Transverse colon (tissue), 4 donors: ENCODE measurements around the gene TXNDC16. TPM values are rescaled to one million over a fixed set of nuclear protein-coding genes. Genes with fewer than 3 reads are reported as not detected.

Experiments used
- DNase-seq: peaks from one replicate; pipeline ENCODE4 v3.0.0-alpha.2; 2019
- H3K27ac ChIP-seq, 4 donors: fragments of 200-600 bp; sonication (generic); 2 replicates each; pipeline ENCODE4 v1.5.1; 2016 to 2018; ENCODE audit warnings: inconsistent platforms in 4 of 4
- H3K27me3 ChIP-seq: fragments of 200-600 bp; sonication (generic); 2 replicates; pipeline ENCODE4 v1.5.1; 2017; ENCODE audit warnings: inconsistent platforms
- H3K36me3 ChIP-seq, 4 donors: fragments of 200-600 bp; sonication (generic); 2 replicates each; pipeline ENCODE4 v1.5.1; 2017 to 2019; ENCODE audit warnings: inconsistent platforms in 4 of 4
- H3K4me1 ChIP-seq, 4 donors: fragments of 200-600 bp; sonication (generic); 2 replicates each; pipeline ENCODE4 v1.5.1; 2017 to 2020; ENCODE audit warnings: inconsistent platforms in 4 of 4
- H3K4me3 ChIP-seq, 4 donors: fragments of 200-600 bp; sonication (generic); 1 replicate in 1 of 4; 2 replicates in 3 of 4; pipeline versions ENCODE4 v1.5.1 to v1.6.1; 2017 to 2019; ENCODE audit warnings: inconsistent platforms in 4 of 4
- H3K9me3 ChIP-seq, 2 donors: fragments of 200-600 bp; sonication (generic); 2 replicates each; pipeline ENCODE4 v1.5.1; 2017 to 2019; ENCODE audit warnings: inconsistent platforms in 2 of 2
- EP300 ChIP-seq: sonication (generic); formaldehyde crosslinking; IDR thresholded peaks from one replicate; pipeline ENCODE4 v1.6.1; 2017; ENCODE audit warnings: antibody characterized with exemption, low read depth
- POLR2A ChIP-seq: fragments of 450-650 bp; IDR thresholded peaks from one replicate; pipeline ENCODE4 v1.6.1; 2016; ENCODE audit warnings: antibody characterized with exemption, mild to moderate bottlenecking, moderate library complexity
- POLR2AphosphoS5 ChIP-seq, 3 donors: sonication (generic); formaldehyde crosslinking; IDR thresholded peaks; one replicate each; pipeline ENCODE4 v1.6.1; 2016; ENCODE audit warnings: antibody characterized with exemption in 3 of 3
- WGBS, 2 donors: methylation state at CpG; one replicate each; pipeline ENCODE4 v1.1.5; 2018; ENCODE audit warnings: low coverage in 1 of 2; 5-methylcytosine and 5-hydroxymethylcytosine counted together
- in situ Hi-C, 4 donors: fragments of 200-750 bp; cut with MboI; loops; one replicate each; pipeline versions ENCODE4 v1.15.0 to v1.15.1; 2017; ENCODE audit warnings: low sequenced_read_pairs in 3 of 4, low pct_ligation_motif_present in 1 of 4, low pct_unique_long_range_greater_than_20kb in 1 of 4
- intact Hi-C: fragments of 100-400 bp; cut with DNase I; formaldehyde crosslinking; loops from one replicate; pipeline ENCODE4 v1.15.1; 2023; ENCODE audit warnings: low total_unique reads
- total RNA-seq, 4 donors: library from RNA; depleted of rRNA; stranded (reverse); fragments of >200 nt; gene quantifications; one replicate each; pipeline ENCODE4 v1.1.0, GENCODE V29; 2016
- TF ChIP-seq, protein P1 (sequence below), 5 experiments: fragments of 200-600 bp in 3 of 5; fragments of 450-650 bp in 2 of 5; sonication (generic) in 3 of 5; IDR thresholded peaks; 1 replicate in 2 of 5; 2 replicates in 3 of 5; pipeline ENCODE4 v1.5.1; 2016 to 2017; ENCODE audit warnings: antibody characterized with exemption in 5 of 5, inconsistent platforms in 3 of 5, mild to moderate bottlenecking in 2 of 5, moderate library complexity in 1 of 5

TXNDC16 gene
- total RNA-seq, 4 donors from 2014 or later, result 5.6 to 11.1 (median 7.1) TPM; not detected in 1

GRCh38 chr14:52550661-52551060 lies 1.6 kb downstream of the TXNDC16 start:
- WGBS, 2 donors, result 97 to 100% methylated on average over 1 to 3 of the region's 3 CpGs
- H3K27me3 ChIP-seq, result no peaks in the 10 kb centered on the region
- no peak overlapping the region for H3K4me3 ChIP-seq
- TF ChIP-seq POLR2AphosphoS5 (IDR thresholded peaks at IDR 0.05) (no peak), POLR2A (no peak), EP300 (no peak)
- TF ChIP-seq, protein P1, sequence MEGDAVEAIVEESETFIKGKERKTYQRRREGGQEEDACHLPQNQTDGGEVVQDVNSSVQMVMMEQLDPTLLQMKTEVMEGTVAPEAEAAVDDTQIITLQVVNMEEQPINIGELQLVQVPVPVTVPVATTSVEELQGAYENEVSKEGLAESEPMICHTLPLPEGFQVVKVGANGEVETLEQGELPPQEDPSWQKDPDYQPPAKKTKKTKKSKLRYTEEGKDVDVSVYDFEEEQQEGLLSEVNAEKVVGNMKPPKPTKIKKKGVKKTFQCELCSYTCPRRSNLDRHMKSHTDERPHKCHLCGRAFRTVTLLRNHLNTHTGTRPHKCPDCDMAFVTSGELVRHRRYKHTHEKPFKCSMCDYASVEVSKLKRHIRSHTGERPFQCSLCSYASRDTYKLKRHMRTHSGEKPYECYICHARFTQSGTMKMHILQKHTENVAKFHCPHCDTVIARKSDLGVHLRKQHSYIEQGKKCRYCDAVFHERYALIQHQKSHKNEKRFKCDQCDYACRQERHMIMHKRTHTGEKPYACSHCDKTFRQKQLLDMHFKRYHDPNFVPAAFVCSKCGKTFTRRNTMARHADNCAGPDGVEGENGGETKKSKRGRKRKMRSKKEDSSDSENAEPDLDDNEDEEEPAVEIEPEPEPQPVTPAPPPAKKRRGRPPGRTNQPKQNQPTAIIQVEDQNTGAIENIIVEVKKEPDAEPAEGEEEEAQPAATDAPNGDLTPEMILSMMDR (IDR thresholded peaks at IDR 0.05), result no peak
- H3K4me1 ChIP-seq, result peaks cover 17 to 28% (median 22%) of the 10 kb centered on the region in 4 donors
- no peaks in the 10 kb centered on the region for H3K9me3 ChIP-seq
- intact Hi-C loops (no loop called here), in situ Hi-C loops (no loop called here)
- no peaks in the 10 kb centered on the region for H3K36me3 ChIP-seq
- DNase-seq, result no peak
- H3K27ac ChIP-seq, result peak overlapping the region in 1 of 4 donors; percentile 97

DNA sequence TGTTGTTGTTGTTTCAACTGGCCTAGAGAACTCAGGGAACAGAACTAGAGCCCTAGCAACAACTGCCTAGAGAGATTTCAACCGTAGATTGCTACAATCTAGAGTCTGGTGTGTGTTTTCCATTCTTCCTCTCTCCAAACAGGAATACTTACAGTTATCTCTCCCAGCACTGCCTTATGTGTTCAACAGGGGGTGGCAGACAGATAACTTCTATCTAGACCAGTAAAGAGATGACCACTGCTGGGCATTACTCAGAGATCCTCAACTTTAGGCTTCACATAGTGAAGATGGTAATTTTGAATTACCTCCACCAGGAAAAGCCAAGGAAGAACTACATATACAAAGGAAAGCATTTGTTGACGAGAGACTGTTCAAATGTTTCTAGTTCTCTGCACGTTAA lies 4.8 kb downstream of the TXNDC16 start:
- Histone ChIP-seq H3K9me3 (no peaks in the 10 kb centered on the region), H3K36me3 (no peaks in the 10 kb centered on the region), H3K4me3 (no peak overlapping the region), H3K27ac (no peak overlapping the region), H3K27me3 (no peaks in the 10 kb centered on the region), H3K4me1 (peaks cover 11 to 16% (median 13%) of the 10 kb centered on the region in 4 donors)
- DNase-seq, result no peak
- intact Hi-C loops, result no loop called here
- TF ChIP-seq POLR2AphosphoS5 (IDR thresholded peaks at IDR 0.05) (no peak), POLR2A (no peak), EP300 (no peak)
- TF ChIP-seq, protein P1 (IDR thresholded peaks at IDR 0.05), result no peak
- in situ Hi-C loops, result no loop called here
- 87 to 100% methylated on average over 2 to 3 of the region's 3 CpGs for WGBS, 2 donors

GRCh38 chr14:52547027-52547426 lies 5.3 kb downstream of the TXNDC16 start:
- in situ Hi-C loops (no loop called here), intact Hi-C loops (no loop called here)
- Histone ChIP-seq H3K9me3 (no peaks in the 10 kb centered on the region), H3K27ac (no peak overlapping the region), H3K36me3 (no peaks in the 10 kb centered on the region), H3K4me1 (peaks cover 11 to 16% (median 13%) of the 10 kb centered on the region in 4 donors), H3K4me3 (no peak overlapping the region), H3K27me3 (no peaks in the 10 kb centered on the region)
- DNase-seq, result no peak
- TF ChIP-seq, protein P1 (IDR thresholded peaks at IDR 0.05), result no peak
- no peak for TF ChIP-seq POLR2A
- no peak for TF ChIP-seq POLR2AphosphoS5 (IDR thresholded peaks at IDR 0.05)
- no peak for TF ChIP-seq EP300
- 75 to 100% methylated on average over 1 to 2 of the region's 2 CpGs for WGBS, 2 donors

DNA sequence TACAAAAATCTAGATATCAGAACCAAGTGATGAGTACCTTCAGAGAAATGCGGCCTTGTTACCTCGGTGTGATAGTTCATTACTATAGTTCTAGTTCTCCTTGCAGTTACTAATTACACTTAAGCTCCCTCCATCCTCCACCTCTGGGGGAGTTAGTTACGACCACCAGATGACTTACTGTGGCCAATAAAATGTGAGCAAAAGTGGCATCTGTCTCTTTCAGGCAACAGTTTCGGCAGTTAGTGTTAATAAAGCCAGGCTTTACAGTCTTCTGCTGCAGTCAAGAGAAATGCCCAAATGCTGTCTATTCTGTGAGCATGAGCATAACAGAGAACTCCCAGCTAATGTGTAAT lies 6.0 kb downstream of the TXNDC16 start:
- in situ Hi-C loops, result no loop called here
- intact Hi-C loops, result no loop called here
- H3K9me3 ChIP-seq, result no peaks in the 10 kb centered on the region
- H3K27ac ChIP-seq, result no peak overlapping the region
- no peaks in the 10 kb centered on the region for H3K27me3 ChIP-seq
- TF ChIP-seq POLR2A, result no peak
- no peak for DNase-seq
- no peak overlapping the region for H3K4me3 ChIP-seq
- no peaks in the 10 kb centered on the region for H3K36me3 ChIP-seq
- 85 to 100% methylated on average over 2 to 4 of the region's 4 CpGs for WGBS, 2 donors
- H3K4me1 ChIP-seq, result peaks cover 10 to 13% (median 11%) of the 10 kb centered on the region in 4 donors

DNA sequence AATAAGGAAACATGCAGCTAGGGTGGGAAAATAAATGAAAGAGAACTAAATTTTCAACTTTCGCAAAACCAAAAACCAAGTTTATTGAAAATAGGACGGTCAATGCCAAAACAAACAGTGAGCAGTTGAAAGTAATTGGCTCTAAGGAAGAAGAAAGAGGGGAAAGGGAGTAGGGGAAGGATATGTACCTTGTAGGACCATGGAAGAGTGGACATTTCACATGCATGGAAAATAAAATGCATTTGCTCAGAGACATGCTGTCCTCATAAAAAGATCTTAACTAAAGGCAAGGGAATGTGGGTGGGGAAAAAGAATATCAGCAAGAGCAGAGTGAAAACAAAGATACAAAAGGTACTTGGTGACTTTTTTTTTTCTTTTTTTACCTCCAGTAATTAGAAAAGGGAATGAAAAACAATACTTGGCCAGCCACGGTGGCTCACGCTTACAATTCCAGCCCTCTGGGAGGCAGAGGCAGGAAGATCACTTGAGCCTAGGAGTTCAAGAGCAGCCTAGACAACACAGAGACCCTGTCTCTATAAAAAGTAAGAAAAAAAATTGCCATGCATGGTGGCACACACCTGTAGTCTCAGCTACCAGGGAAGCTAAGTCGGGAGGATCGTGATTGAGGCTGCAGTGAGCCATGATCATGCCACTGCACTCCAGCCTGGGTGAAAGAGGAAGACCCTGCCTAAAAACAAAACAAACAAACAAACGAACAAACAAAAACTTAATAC lies 6.6 kb downstream of the TXNDC16 start:
- Histone ChIP-seq H3K27ac (no peak overlapping the region), H3K27me3 (no peaks in the 10 kb centered on the region), H3K4me1 (peaks cover 5 to 8% (median 6%) of the 10 kb centered on the region in 4 donors), H3K36me3 (no peaks in the 10 kb centered on the region), H3K9me3 (no peaks in the 10 kb centered on the region), H3K4me3 (no peak overlapping the region)
- TF ChIP-seq EP300 (no peak), POLR2AphosphoS5 (IDR thresholded peaks at IDR 0.05) (no peak), POLR2A (no peak)
- TF ChIP-seq, protein P1 (IDR thresholded peaks at IDR 0.05), result no peak
- intact Hi-C loops (no loop called here), in situ Hi-C loops (no loop called here)
- DNase-seq, result no peak
- WGBS, 2 donors, result 83 to 87% methylated on average over 7 of the region's 7 CpGs
